ENCODE results near the gene TBC1D17.

- no peak for TF ChIP-seq CTCF (IDR thresholded peaks at IDR 0.05; ENCODE audit: insufficient read depth, low read depth, low read length)
- no peak for TF ChIP-seq EZH2 (IDR thresholded peaks at IDR 0.05; ENCODE audit: insufficient read depth, low read length)
These were observed 1.9 kb downstream of the TBC1D17 start for GRCh38 chr19:49879243-49879963.
